Mesangial cell (primary cell): ENCODE measurements around the gene ERG28. TPM values are rescaled to one million over a fixed set of nuclear protein-coding genes. Genes with fewer than 3 reads are reported as not detected.

Source experiments
- total RNA-seq: library from RNA; depleted of rRNA; stranded (reverse); fragments of >200 nt; gene quantifications from 2 replicates; pipeline ENCODE4 v1.2.3, GENCODE V29; 2015

ERG28 gene, protein sequence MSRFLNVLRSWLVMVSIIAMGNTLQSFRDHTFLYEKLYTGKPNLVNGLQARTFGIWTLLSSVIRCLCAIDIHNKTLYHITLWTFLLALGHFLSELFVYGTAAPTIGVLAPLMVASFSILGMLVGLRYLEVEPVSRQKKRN
- 13.4 and 16.9 TPM in 2 replicates for total RNA-seq

GRCh38 chr14:75660630-75661498 is at the start of gene ERG28, which contains the start of gene TTLL5:
Gene ERG28 (minus strand): TSS chr14:75660876. CDS start chr14:75657502, 3,374 bp downstream.
Gene TTLL5 (plus strand): TSS chr14:75661246. CDS start chr14:75663150, 1,904 bp downstream.

Other genes starting within 250 kb of the ERG28 start
- gene JDP2, start 232.9 kb downstream of the ERG28 start, total RNA-seq, result 23.1 and 35.2 TPM in 2 replicates
- gene BATF, start 138.4 kb downstream of the ERG28 start, total RNA-seq, result not detected in 2 replicates
- 0.49 and 4.9 TPM in 2 replicates for gene FLVCR2, start 82.3 kb downstream of the ERG28 start, total RNA-seq
- gene TTLL5, start 370 bp upstream of the ERG28 start, total RNA-seq, result 14.2 and 16.0 TPM in 2 replicates